ENCODE data around the gene EID2B. TPM values are rescaled to one million over a fixed set of nuclear protein-coding genes. Genes with fewer than 3 reads are reported as not detected.

EID2B gene
- total and polyA plus RNA-seq, 9 of the 15 experiments (the other 6 are each of a cell fraction or from before 2014, with no cell fraction given), result 2.8 to 8.8 (median 4.8) TPM

GRCh38 chr19:39502640-39503417, 29.8 kb downstream of the EID2B start (continued):
- TF ChIP-seq FOXM1 (IDR thresholded peaks at IDR 0.05; ENCODE audit: low read depth) (no peak), FOXM1 (CRISPR knock-in tag; IDR thresholded peaks at IDR 0.05; ENCODE audit: low read depth) (peak; percentile 98), MAX (CRISPR knock-in tag; IDR thresholded peaks at IDR 0.05) (peak; percentile 99), CHD1 (IDR thresholded peaks at IDR 0.05; ENCODE audit: low read length) (no peak), ZNF785 (CRISPR knock-in tag; IDR thresholded peaks at IDR 0.05) (no peak), ZBTB9 (CRISPR knock-in tag; IDR thresholded peaks at IDR 0.05) (peak; percentile 79), IRF1 (CRISPR knock-in tag; IDR thresholded peaks at IDR 0.05; ENCODE audit: borderline replicate concordance) (peak; percentile 95; the same call in 1 of the 2 replicates), NFE2 (IDR thresholded peaks at IDR 0.05; ENCODE audit: low read depth) (no peak), ZNF175 (CRISPR knock-in tag; IDR thresholded peaks at IDR 0.05; ENCODE audit: low read depth) (0 out of 2 replicates have a peak, but pooled peaks have one; percentile 31), E2F6 (IDR thresholded peaks at IDR 0.05; ENCODE audit: borderline replicate concordance in 1 of 2, extremely low read depth in 1 of 2, insufficient read depth in 1 of 2, insufficient read length in 1 of 2, low read depth in 1 of 2, low read length in 1 of 2, poor library complexity in 1 of 2, severe bottlenecking in 1 of 2) (peak; percentile 99 to 100), ATF7 (IDR thresholded peaks at IDR 0.05) (peak; percentile 58; the same call in 1 of the 2 replicates), HMGN3 (IDR thresholded peaks at IDR 0.05; ENCODE audit: borderline replicate concordance, extremely low read depth, insufficient read length, low read depth, low read length) (no peak), BRCA1 (IDR thresholded peaks at IDR 0.05) (no peak), BRCA1 (CRISPR knock-in tag; IDR thresholded peaks at IDR 0.05) (peak; percentile 93), ZNF431 (CRISPR knock-in tag; IDR thresholded peaks at IDR 0.05) (peak; percentile 99), TRIM24 (IDR thresholded peaks at IDR 0.05) (no peak), FOXP4 (CRISPR knock-in tag; IDR thresholded peaks at IDR 0.05; ENCODE audit: borderline replicate concordance) (peak; percentile 100), CREB3L1 (IDR thresholded peaks at IDR 0.05; ENCODE audit: borderline replicate concordance, low read depth) (peak; percentile 95), NBN (IDR thresholded peaks at IDR 0.05; ENCODE audit: low read depth) (no peak)
